ENCODE measurements around the gene STAG1.

The STAG1 gene

DNA sequence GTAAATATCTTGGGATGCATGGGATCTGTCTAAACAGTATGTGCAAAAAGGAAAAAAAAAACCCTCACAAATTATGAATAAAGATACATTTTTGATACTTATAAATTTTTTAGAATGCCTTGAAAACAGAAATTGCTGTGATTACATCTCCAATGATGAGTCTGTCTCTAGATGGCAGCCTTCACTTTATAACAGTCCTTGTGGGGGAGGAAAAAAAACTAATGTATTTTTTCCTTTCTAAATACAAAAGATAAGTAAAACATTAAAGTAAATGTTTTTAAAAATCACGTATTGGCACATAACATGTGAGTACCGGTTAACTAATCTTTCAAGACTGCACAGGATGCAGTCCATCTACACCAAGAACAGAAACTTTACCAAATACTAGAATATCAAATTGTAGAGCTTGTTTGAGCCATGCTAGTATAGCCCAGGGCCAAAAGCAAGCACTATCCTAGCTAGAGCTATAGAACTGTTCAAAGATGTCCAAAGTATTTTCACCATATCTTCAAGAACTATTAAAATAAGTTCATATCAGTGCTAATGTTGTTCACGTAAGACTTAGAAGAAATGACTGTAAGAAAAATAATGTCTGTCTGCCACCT, 206.4 kb downstream of the STAG1 start:
- no peaks in the 10 kb centered on the region for H3K79me2 ChIP-seq (ENCODE audit: control insufficient read depth, insufficient read depth, low read length, poor library complexity)
- H3K79me1 ChIP-seq (ENCODE audit: low read length) = no peaks in the 10 kb centered on the region
- WGBS (ENCODE audit: extremely low coverage, insufficient coverage, insufficient read length) = no CpG with 5 or more reads among the region's 3 CpGs
- H4K8ac ChIP-seq (ENCODE audit: low read depth, low read length) = no peak overlapping the region
- no peak overlapping the region for H2BK120ac ChIP-seq (ENCODE audit: insufficient read depth, low read length, poor library complexity)
- H3K14ac ChIP-seq (ENCODE audit: low read length) = no peak overlapping the region
- no peak overlapping the region for H2AK5ac ChIP-seq (ENCODE audit: low read length)
- H3K27me3 ChIP-seq (ENCODE audit: insufficient read depth, low read length) = no peaks in the 10 kb centered on the region
- DNase-seq = no peak
- H4K12ac ChIP-seq (ENCODE audit: low read depth, low read length) = no peak overlapping the region
- H3K9ac ChIP-seq (ENCODE audit: low read length) = no peak overlapping the region
- H4K91ac ChIP-seq (ENCODE audit: low read depth, low read length) = no peak overlapping the region
- H3K36me3 ChIP-seq (ENCODE audit: control insufficient read depth in 1 of 2, insufficient read depth in 2 of 2, low read length in 2 of 2) = peaks cover 0 to 3% of the 10 kb centered on the region in 2 experiments
- H3K9me3 ChIP-seq (ENCODE audit: insufficient read depth, low read depth, low read length) = no peaks in the 10 kb centered on the region
- no peak overlapping the region for H3K18ac ChIP-seq (ENCODE audit: low read length)
- no peak overlapping the region for H2BK12ac ChIP-seq (ENCODE audit: low read length)
- H3K4ac ChIP-seq (ENCODE audit: low read depth, low read length) = no peak overlapping the region
- H3K27ac ChIP-seq (ENCODE audit: low read depth, low read length) = no peak overlapping the region
- H2AFZ ChIP-seq (ENCODE audit: insufficient read depth, low read length, poor library complexity) = no peak overlapping the region
- no peak overlapping the region for H3K4me2 ChIP-seq (ENCODE audit: low read length)
- no peaks in the 10 kb centered on the region for H3K4me1 ChIP-seq (ENCODE audit: control insufficient read depth in 1 of 2, insufficient read depth in 2 of 2, low read length in 2 of 2)
- H2BK5ac ChIP-seq (ENCODE audit: low read depth, low read length, poor library complexity) = no peak overlapping the region
- no peak overlapping the region for H3K23ac ChIP-seq (ENCODE audit: low read length)
- no peak overlapping the region for H3K4me3 ChIP-seq (ENCODE audit: low read depth, low read length)

DNA sequence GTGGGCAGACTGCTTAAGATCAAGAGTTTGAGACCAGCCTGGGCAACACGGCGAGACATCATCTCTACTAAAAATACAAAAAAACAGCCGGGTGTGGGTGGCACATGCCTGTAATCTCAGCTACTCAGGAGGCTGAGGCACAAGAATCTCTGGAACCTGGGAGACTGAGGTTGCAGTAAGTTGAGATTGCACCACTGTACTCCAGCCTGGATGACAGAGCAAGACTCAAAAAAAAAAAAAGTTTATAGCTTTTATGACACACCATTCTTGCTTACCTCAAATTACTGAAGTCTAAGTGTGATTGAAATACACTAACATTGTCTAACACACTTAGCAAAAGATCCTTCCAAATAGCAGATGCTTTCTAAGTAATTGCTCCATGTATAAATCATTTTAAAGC, 207.6 kb downstream of the STAG1 start:
- Histone ChIP-seq H2AFZ (ENCODE audit: insufficient read depth, low read length, poor library complexity) (no peak overlapping the region), H4K12ac (ENCODE audit: low read depth, low read length) (no peak overlapping the region), H3K4me1 (ENCODE audit: control insufficient read depth in 1 of 2, insufficient read depth in 2 of 2, low read length in 2 of 2) (no peaks in the 10 kb centered on the region), H3K4me2 (ENCODE audit: low read length) (no peak overlapping the region), H2BK12ac (ENCODE audit: low read length) (no peak overlapping the region), H3K18ac (ENCODE audit: low read length) (no peak overlapping the region), H3K79me2 (ENCODE audit: control insufficient read depth, insufficient read depth, low read length, poor library complexity) (no peaks in the 10 kb centered on the region), H3K4me3 (ENCODE audit: low read depth, low read length) (no peak overlapping the region), H3K36me3 (ENCODE audit: control insufficient read depth in 1 of 2, insufficient read depth in 2 of 2, low read length in 2 of 2) (peaks cover 0 to 3% of the 10 kb centered on the region in 2 experiments), H2AK5ac (ENCODE audit: low read length) (no peak overlapping the region), H3K23ac (ENCODE audit: low read length) (no peak overlapping the region), H2BK120ac (ENCODE audit: insufficient read depth, low read length, poor library complexity) (no peak overlapping the region), H2BK5ac (ENCODE audit: low read depth, low read length, poor library complexity) (no peak overlapping the region), H4K8ac (ENCODE audit: low read depth, low read length) (no peak overlapping the region), H4K91ac (ENCODE audit: low read depth, low read length) (no peak overlapping the region), H3K79me1 (ENCODE audit: low read length) (no peaks in the 10 kb centered on the region), H3K27me3 (ENCODE audit: insufficient read depth, low read length) (no peaks in the 10 kb centered on the region), H3K9ac (ENCODE audit: low read length) (no peak overlapping the region), H3K14ac (ENCODE audit: low read length) (no peak overlapping the region), H3K9me3 (ENCODE audit: insufficient read depth, low read depth, low read length) (no peaks in the 10 kb centered on the region), H3K27ac (ENCODE audit: low read depth, low read length) (no peak overlapping the region), H3K4ac (ENCODE audit: low read depth, low read length) (no peak overlapping the region)
- WGBS (ENCODE audit: extremely low coverage, insufficient coverage, insufficient read length) = no CpG with 5 or more reads among the region's 3 CpGs
- DNase-seq = peak; percentile 5 to 44

DNA sequence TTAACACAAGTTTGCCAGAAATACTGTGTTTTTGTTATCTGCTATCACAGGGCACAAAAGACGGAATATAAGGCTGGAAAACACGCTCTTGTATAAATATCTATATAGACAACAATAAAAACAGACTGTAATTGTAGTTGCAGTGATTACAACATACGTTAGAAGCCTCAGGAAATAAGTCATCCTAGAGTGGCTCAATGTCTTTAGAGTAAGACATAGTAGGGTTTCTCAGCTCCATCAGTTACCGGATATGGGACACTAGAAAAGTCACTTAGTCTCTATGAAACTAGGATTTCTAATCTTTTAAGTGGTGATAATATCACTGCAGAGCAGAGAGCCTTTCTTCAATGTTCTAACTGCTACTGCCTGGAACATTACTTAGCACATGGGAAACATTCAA, 208.8 kb downstream of the STAG1 start:
- Histone ChIP-seq H3K18ac (ENCODE audit: low read length) (no peak overlapping the region), H3K14ac (ENCODE audit: low read length) (no peak overlapping the region), H3K9ac (ENCODE audit: low read length) (no peak overlapping the region), H3K4me1 (ENCODE audit: control insufficient read depth in 1 of 2, insufficient read depth in 2 of 2, low read length in 2 of 2) (no peaks in the 10 kb centered on the region), H4K91ac (ENCODE audit: low read depth, low read length) (no peak overlapping the region), H3K79me1 (ENCODE audit: low read length) (no peaks in the 10 kb centered on the region), H3K9me3 (ENCODE audit: insufficient read depth, low read depth, low read length) (no peaks in the 10 kb centered on the region), H3K4me3 (ENCODE audit: low read depth, low read length) (no peak overlapping the region), H3K27ac (ENCODE audit: low read depth, low read length) (no peak overlapping the region), H4K12ac (ENCODE audit: low read depth, low read length) (no peak overlapping the region), H2AFZ (ENCODE audit: insufficient read depth, low read length, poor library complexity) (no peak overlapping the region), H3K23ac (ENCODE audit: low read length) (no peak overlapping the region), H2AK5ac (ENCODE audit: low read length) (no peak overlapping the region), H2BK12ac (ENCODE audit: low read length) (no peak overlapping the region), H4K8ac (ENCODE audit: low read depth, low read length) (no peak overlapping the region), H3K79me2 (ENCODE audit: control insufficient read depth, insufficient read depth, low read length, poor library complexity) (no peaks in the 10 kb centered on the region), H3K4ac (ENCODE audit: low read depth, low read length) (no peak overlapping the region), H3K27me3 (ENCODE audit: insufficient read depth, low read length) (no peaks in the 10 kb centered on the region), H3K4me2 (ENCODE audit: low read length) (no peak overlapping the region), H2BK120ac (ENCODE audit: insufficient read depth, low read length, poor library complexity) (no peak overlapping the region), H2BK5ac (ENCODE audit: low read depth, low read length, poor library complexity) (no peak overlapping the region), H3K36me3 (ENCODE audit: control insufficient read depth in 1 of 2, insufficient read depth in 2 of 2, low read length in 2 of 2) (no peaks in the 10 kb centered on the region)
- WGBS (ENCODE audit: extremely low coverage, insufficient coverage, insufficient read length) = no CpG with 5 or more reads among the region's 4 CpGs
- DNase-seq = peak in 1 of 2 donors; percentile 5

DNA sequence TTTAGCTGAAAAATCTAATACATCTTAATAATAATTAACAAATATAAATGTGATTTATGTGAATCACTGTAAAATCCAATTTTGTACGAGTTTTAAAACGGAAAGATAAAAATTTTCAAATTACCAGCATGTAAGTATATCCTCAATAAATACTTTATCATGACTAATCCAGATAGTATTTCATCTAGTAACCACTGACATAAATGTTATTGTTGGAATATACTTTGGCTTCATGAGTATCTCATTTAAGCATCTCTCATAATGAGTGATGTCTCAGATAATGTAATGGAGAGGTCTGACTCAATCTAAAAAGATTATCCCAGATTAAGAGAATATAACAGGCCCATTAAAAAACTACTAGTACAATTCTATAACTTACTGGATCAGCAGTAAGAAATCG, 216.3 kb downstream of the STAG1 start:
- H3K27me3 ChIP-seq (ENCODE audit: insufficient read depth, low read length) = no peaks in the 10 kb centered on the region
- no peak overlapping the region for H2BK5ac ChIP-seq (ENCODE audit: low read depth, low read length, poor library complexity)
- H2AFZ ChIP-seq (ENCODE audit: insufficient read depth, low read length, poor library complexity) = no peak overlapping the region
- H3K4ac ChIP-seq (ENCODE audit: low read depth, low read length) = no peak overlapping the region
- H2BK120ac ChIP-seq (ENCODE audit: insufficient read depth, low read length, poor library complexity) = no peak overlapping the region
- H3K14ac ChIP-seq (ENCODE audit: low read length) = no peak overlapping the region
- H3K9ac ChIP-seq (ENCODE audit: low read length) = no peak overlapping the region
- H3K27ac ChIP-seq (ENCODE audit: low read depth, low read length) = no peak overlapping the region
- no peaks in the 10 kb centered on the region for H3K4me1 ChIP-seq (ENCODE audit: control insufficient read depth in 1 of 2, insufficient read depth in 2 of 2, low read length in 2 of 2)
- H3K4me3 ChIP-seq (ENCODE audit: low read depth, low read length) = no peak overlapping the region
- H4K12ac ChIP-seq (ENCODE audit: low read depth, low read length) = no peak overlapping the region
- no peak for DNase-seq
- H2AK5ac ChIP-seq (ENCODE audit: low read length) = no peak overlapping the region
- H3K4me2 ChIP-seq (ENCODE audit: low read length) = no peak overlapping the region
- no peaks in the 10 kb centered on the region for H3K36me3 ChIP-seq (ENCODE audit: control insufficient read depth in 1 of 2, insufficient read depth in 2 of 2, low read length in 2 of 2)
- no peak overlapping the region for H4K8ac ChIP-seq (ENCODE audit: low read depth, low read length)
- WGBS (ENCODE audit: extremely low coverage, insufficient coverage, insufficient read length) = no CpG with 5 or more reads among the region's 3 CpGs
- H4K91ac ChIP-seq (ENCODE audit: low read depth, low read length) = no peak overlapping the region
- no peak overlapping the region for H3K23ac ChIP-seq (ENCODE audit: low read length)
- no peaks in the 10 kb centered on the region for H3K79me1 ChIP-seq (ENCODE audit: low read length)
- H3K9me3 ChIP-seq (ENCODE audit: insufficient read depth, low read depth, low read length) = no peaks in the 10 kb centered on the region
- H2BK12ac ChIP-seq (ENCODE audit: low read length) = no peak overlapping the region
- no peaks in the 10 kb centered on the region for H3K79me2 ChIP-seq (ENCODE audit: control insufficient read depth, insufficient read depth, low read length, poor library complexity)
- H3K18ac ChIP-seq (ENCODE audit: low read length) = no peak overlapping the region

Measured in trophoblast cell (in vitro differentiated cells and primary cell).